Left lung (tissue), 10 donors: ENCODE data around the gene LRP10. TPM values are rescaled to one million over a fixed set of nuclear protein-coding genes. Genes with fewer than 3 reads are reported as not detected.
A peak's percentile ranks its signal among the peaks of the same experiment; 100 is the strongest.

Experiments
- ATAC-seq: fragments of 200-7000 bp; cut with Tn5 transposase; one replicate; pipeline ENCODE4 v1.9.1; 2020; ENCODE audit warnings: moderate library complexity
- DNase-seq, 4 donors: peaks; one replicate each; pipeline ENCODE4 v3.0.0-alpha.2; 2013 to 2020
- H3K27ac ChIP-seq, 2 donors: fragments of 200-600 bp; sonication (generic) in 1 of 2; one replicate each; pipeline versions ENCODE4 v1.5.0 to v1.8.0; 2020 to 2021
- H3K27me3 ChIP-seq, 2 donors: fragments of 200-600 bp; sonication (generic) in 1 of 2; one replicate each; pipeline versions ENCODE4 v1.5.0 to v1.8.0; 2020 to 2021
- H3K36me3 ChIP-seq, 2 donors: fragments of 200-600 bp; sonication (generic) in 1 of 2; one replicate each; pipeline versions ENCODE4 v1.5.0 to v1.8.0; 2020 to 2021
- H3K4me1 ChIP-seq, 2 donors: fragments of 200-600 bp; one replicate each; pipeline ENCODE4 v1.8.0; 2021
- H3K4me3 ChIP-seq, 2 donors: fragments of 200-600 bp; sonication (generic) in 1 of 2; one replicate each; pipeline versions ENCODE4 v1.5.0 to v1.8.0; 2020 to 2021; ENCODE audit warnings: mild to moderate bottlenecking in 1 of 2
- H3K9me3 ChIP-seq, 2 donors: fragments of 200-600 bp; sonication (generic) in 1 of 2; one replicate each; pipeline versions ENCODE4 v1.5.0 to v1.8.0; 2020 to 2021
- CTCF ChIP-seq, 2 donors: fragments of 200-600 bp; sonication (generic) in 1 of 2; IDR thresholded peaks; one replicate each; pipeline versions ENCODE4 v1.5.0 to v1.8.0; 2021; ENCODE audit warnings: antibody characterized with exemption in 2 of 2
- intact Hi-C, 2 donors: fragments of 100-400 bp; cut with DNase I; formaldehyde crosslinking; loops; one replicate each; pipeline versions ENCODE4 v1.11.2 to v1.14.2; 2022
- polyA plus RNA-seq, 6 donors: library from polyadenylated mRNA; unstranded; fragments of 120-200 nt; gene quantifications; one replicate each; pipeline ENCODE4 v1.2.1, GENCODE V29; 2013; ENCODE audit not compliant: insufficient read length in 6 of 6
- total RNA-seq, 2 donors: library from RNA; stranded (reverse); fragmentation: NEBNext Ultra II Directional; extraction: Animal tissue kit (Norgen Biotek cat#: 25700); gene quantifications; one replicate each; pipeline ENCODE4 v1.2.1, GENCODE V29; 2021
- donor health status: DM: no; HTN: yes; CAD: no.
- donor health status: DM: no; HTN: no; CAD: no.

The LRP10 gene
- total and polyA plus RNA-seq, 8 donors: 49.3 to 147 (median 58.5) TPM

GRCh38 chr14:22897357-22897756 lies 25.8 kb downstream of the LRP10 start:
- no peak for ATAC-seq
- TF ChIP-seq CTCF (IDR thresholded peaks at IDR 0.05): no peak
- no peak for DNase-seq
- H3K9me3 ChIP-seq: no peaks in the 10 kb centered on the region
- H3K36me3 ChIP-seq: peaks cover 0 to 43% of the 10 kb centered on the region in 2 donors
- no peak overlapping the region for H3K4me3 ChIP-seq
- H3K27me3 ChIP-seq: no peaks in the 10 kb centered on the region
- peaks cover 0 to 10% of the 10 kb centered on the region in 2 donors for H3K4me1 ChIP-seq
- no peak overlapping the region for H3K27ac ChIP-seq
- intact Hi-C loops: no loop called here

- Histone ChIP-seq H3K4me1 (peaks cover 0 to 10% of the 10 kb centered on the region in 2 donors), H3K27me3 (no peaks in the 10 kb centered on the region), H3K36me3 (peaks cover 0 to 55% of the 10 kb centered on the region in 2 donors), H3K27ac (no peak overlapping the region), H3K9me3 (no peaks in the 10 kb centered on the region), H3K4me3 (no peak overlapping the region)
- DNase-seq (no peak), ATAC-seq (no peak)
- intact Hi-C loops: no loop called here
- no peak for TF ChIP-seq CTCF (IDR thresholded peaks at IDR 0.05)
These were observed 27.0 kb downstream of the LRP10 start for GRCh38 chr14:22898302-22899090.

GRCh38 chr14:22900081-22900799 lies 28.7 kb downstream of the LRP10 start:
- Histone ChIP-seq H3K27ac (no peak overlapping the region), H3K27me3 (no peaks in the 10 kb centered on the region), H3K4me3 (no peak overlapping the region), H3K9me3 (no peaks in the 10 kb centered on the region), H3K4me1 (peaks cover 0 to 10% of the 10 kb centered on the region in 2 donors), H3K36me3 (peaks cover 0 to 62% of the 10 kb centered on the region in 2 donors)
- ATAC-seq (peak; percentile 80), DNase-seq (peak in 2 of 4 donors; percentile 41 to 68)
- intact Hi-C loops: no loop called here
- TF ChIP-seq CTCF (IDR thresholded peaks at IDR 0.05): peak; percentile 28 to 41

GRCh38 chr14:22901799-22902198 lies 30.3 kb downstream of the LRP10 start:
- DNase-seq (no peak), ATAC-seq (no peak)
- H3K9me3 ChIP-seq: no peaks in the 10 kb centered on the region
- TF ChIP-seq CTCF (IDR thresholded peaks at IDR 0.05): no peak
- no peak overlapping the region for H3K4me3 ChIP-seq
- H3K36me3 ChIP-seq: peaks cover 8 to 77% of the 10 kb centered on the region in 2 donors
- intact Hi-C loops: no loop called here
- no peaks in the 10 kb centered on the region for H3K27me3 ChIP-seq
- no peak overlapping the region for H3K27ac ChIP-seq
- H3K4me1 ChIP-seq: peaks cover 0 to 10% of the 10 kb centered on the region in 2 donors

GRCh38 chr14:22903742-22904087 lies 32.2 kb downstream of the LRP10 start:
- DNase-seq (no peak), ATAC-seq (no peak)
- H3K36me3 ChIP-seq: peaks cover 8 to 97% of the 10 kb centered on the region in 2 donors
- intact Hi-C loops: no loop called here
- no peak overlapping the region for H3K27ac ChIP-seq
- no peaks in the 10 kb centered on the region for H3K27me3 ChIP-seq
- peaks cover 0 to 18% of the 10 kb centered on the region in 2 donors for H3K4me1 ChIP-seq
- TF ChIP-seq CTCF (IDR thresholded peaks at IDR 0.05): no peak
- H3K9me3 ChIP-seq: no peaks in the 10 kb centered on the region
- H3K4me3 ChIP-seq: no peak overlapping the region
